ENCODE results near the gene CSTF3. TPM values are rescaled to one million over a fixed set of nuclear protein-coding genes. Genes with fewer than 3 reads are reported as not detected.

Gene CSTF3
- polyA plus RNA-seq, 1 donor from 2014 or later, result 86.8 TPM

DNA sequence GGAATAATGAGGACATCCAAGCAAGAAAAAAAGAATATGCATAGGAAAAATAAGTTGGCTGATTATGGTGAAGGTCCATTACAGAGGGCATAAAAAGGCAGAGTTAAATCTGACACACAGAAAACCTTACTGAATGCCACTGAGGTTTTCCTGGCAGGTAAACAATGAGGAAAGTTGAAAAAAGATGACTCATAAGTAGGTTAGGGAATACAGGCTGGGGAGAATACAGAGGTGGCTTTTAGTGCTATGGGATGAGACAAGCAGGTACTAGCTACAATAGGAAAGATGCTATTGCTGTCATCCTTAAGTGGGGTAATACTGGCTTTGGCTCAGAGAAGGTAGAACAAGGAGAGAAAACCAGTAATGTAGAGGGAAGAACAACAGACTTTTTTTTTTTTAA is 44.7 kb downstream of the CSTF3 start:
- H3K36me3 ChIP-seq (ENCODE audit: insufficient read depth, low read length), result no peaks in the 10 kb centered on the region
- H3K27me3 ChIP-seq (ENCODE audit: insufficient read depth, low read depth, low read length), result no peaks in the 10 kb centered on the region
- H3K9me2 ChIP-seq (ENCODE audit: insufficient read depth, low read length), result no peaks in the 10 kb centered on the region
- no peaks in the 10 kb centered on the region for H3K79me2 ChIP-seq (replicated peaks; ENCODE audit: insufficient read depth, low read length)
- H2AFZ ChIP-seq (ENCODE audit: low read depth, low read length), result no peak overlapping the region
- no peaks in the 10 kb centered on the region for H3K9me3 ChIP-seq (ENCODE audit: low read length)
- no peaks in the 10 kb centered on the region for H3F3A ChIP-seq (ENCODE audit: insufficient read depth, low read length, poor library complexity, severe bottlenecking)
- H3K4me2 ChIP-seq (ENCODE audit: low read length), result no peak overlapping the region
- H4K20me1 ChIP-seq (ENCODE audit: insufficient read depth), result no peaks in the 10 kb centered on the region
- no peak overlapping the region for H3K27ac ChIP-seq (ENCODE audit: low read length)
- no peak overlapping the region for H3K4me3 ChIP-seq (ENCODE audit: low read length)
- no peak overlapping the region for H3K9ac ChIP-seq (ENCODE audit: low read length)
- TF ChIP-seq SMC3 (conservative IDR thresholded peaks at IDR 0.05; ENCODE audit: poor library complexity), result no peak
- TF ChIP-seq EP300 (conservative IDR thresholded peaks at IDR 0.05; ENCODE audit: poor library complexity, severe bottlenecking), result no peak
- TF ChIP-seq RAD21 (conservative IDR thresholded peaks at IDR 0.05), result no peak
- no peak for TF ChIP-seq POLR2AphosphoS5 (IDR thresholded peaks at IDR 0.05)
- TF ChIP-seq, protein P1, sequence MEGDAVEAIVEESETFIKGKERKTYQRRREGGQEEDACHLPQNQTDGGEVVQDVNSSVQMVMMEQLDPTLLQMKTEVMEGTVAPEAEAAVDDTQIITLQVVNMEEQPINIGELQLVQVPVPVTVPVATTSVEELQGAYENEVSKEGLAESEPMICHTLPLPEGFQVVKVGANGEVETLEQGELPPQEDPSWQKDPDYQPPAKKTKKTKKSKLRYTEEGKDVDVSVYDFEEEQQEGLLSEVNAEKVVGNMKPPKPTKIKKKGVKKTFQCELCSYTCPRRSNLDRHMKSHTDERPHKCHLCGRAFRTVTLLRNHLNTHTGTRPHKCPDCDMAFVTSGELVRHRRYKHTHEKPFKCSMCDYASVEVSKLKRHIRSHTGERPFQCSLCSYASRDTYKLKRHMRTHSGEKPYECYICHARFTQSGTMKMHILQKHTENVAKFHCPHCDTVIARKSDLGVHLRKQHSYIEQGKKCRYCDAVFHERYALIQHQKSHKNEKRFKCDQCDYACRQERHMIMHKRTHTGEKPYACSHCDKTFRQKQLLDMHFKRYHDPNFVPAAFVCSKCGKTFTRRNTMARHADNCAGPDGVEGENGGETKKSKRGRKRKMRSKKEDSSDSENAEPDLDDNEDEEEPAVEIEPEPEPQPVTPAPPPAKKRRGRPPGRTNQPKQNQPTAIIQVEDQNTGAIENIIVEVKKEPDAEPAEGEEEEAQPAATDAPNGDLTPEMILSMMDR (IDR thresholded peaks at IDR 0.05; ENCODE audit: poor library complexity, severe bottlenecking), result no peak
- TF ChIP-seq TAF1 (IDR thresholded peaks at IDR 0.05; ENCODE audit: low read depth), result no peak
- TF ChIP-seq, protein P2, sequence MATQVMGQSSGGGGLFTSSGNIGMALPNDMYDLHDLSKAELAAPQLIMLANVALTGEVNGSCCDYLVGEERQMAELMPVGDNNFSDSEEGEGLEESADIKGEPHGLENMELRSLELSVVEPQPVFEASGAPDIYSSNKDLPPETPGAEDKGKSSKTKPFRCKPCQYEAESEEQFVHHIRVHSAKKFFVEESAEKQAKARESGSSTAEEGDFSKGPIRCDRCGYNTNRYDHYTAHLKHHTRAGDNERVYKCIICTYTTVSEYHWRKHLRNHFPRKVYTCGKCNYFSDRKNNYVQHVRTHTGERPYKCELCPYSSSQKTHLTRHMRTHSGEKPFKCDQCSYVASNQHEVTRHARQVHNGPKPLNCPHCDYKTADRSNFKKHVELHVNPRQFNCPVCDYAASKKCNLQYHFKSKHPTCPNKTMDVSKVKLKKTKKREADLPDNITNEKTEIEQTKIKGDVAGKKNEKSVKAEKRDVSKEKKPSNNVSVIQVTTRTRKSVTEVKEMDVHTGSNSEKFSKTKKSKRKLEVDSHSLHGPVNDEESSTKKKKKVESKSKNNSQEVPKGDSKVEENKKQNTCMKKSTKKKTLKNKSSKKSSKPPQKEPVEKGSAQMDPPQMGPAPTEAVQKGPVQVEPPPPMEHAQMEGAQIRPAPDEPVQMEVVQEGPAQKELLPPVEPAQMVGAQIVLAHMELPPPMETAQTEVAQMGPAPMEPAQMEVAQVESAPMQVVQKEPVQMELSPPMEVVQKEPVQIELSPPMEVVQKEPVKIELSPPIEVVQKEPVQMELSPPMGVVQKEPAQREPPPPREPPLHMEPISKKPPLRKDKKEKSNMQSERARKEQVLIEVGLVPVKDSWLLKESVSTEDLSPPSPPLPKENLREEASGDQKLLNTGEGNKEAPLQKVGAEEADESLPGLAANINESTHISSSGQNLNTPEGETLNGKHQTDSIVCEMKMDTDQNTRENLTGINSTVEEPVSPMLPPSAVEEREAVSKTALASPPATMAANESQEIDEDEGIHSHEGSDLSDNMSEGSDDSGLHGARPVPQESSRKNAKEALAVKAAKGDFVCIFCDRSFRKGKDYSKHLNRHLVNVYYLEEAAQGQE (IDR thresholded peaks at IDR 0.05; ENCODE audit: borderline replicate concordance), result no peak
- TF ChIP-seq EZH2 (IDR thresholded peaks at IDR 0.05; ENCODE audit: borderline replicate concordance, insufficient read depth, low read length, poor library complexity, severe bottlenecking), result no peak
- TF ChIP-seq MXI1 (conservative IDR thresholded peaks at IDR 0.05; ENCODE audit: poor library complexity, severe bottlenecking), result no peak

DNA sequence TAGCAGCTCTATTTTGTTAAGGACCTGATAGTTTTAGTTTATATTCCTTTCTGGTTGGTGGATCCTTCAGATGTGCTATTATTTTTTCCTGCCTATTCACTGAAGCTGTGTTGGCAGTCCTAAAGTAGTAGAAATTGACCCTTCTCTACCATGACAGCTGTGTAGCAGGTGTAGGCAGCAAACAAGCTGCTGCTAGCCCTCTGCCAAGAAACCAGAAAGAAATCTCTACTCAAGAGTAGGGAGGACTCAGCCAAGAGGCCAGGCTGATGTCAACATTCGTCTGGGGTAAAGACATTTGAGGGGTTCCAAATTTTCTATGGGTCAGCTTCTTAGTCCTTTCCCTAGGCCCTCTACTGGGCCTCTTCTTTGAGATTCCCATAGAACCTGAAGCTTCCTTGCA is 51.2 kb downstream of the CSTF3 start:
- Histone ChIP-seq H3K27me3 (ENCODE audit: insufficient read depth, low read depth, low read length) (no peaks in the 10 kb centered on the region), H3K9me2 (ENCODE audit: insufficient read depth, low read length) (no peaks in the 10 kb centered on the region), H4K20me1 (ENCODE audit: insufficient read depth) (no peaks in the 10 kb centered on the region), H3K4me3 (ENCODE audit: low read length) (no peak overlapping the region), H3K9ac (ENCODE audit: low read length) (no peak overlapping the region), H3K36me3 (ENCODE audit: insufficient read depth, low read length) (no peaks in the 10 kb centered on the region), H3K27ac (ENCODE audit: low read length) (no peak overlapping the region), H2AFZ (ENCODE audit: low read depth, low read length) (no peak overlapping the region), H3K4me2 (ENCODE audit: low read length) (no peak overlapping the region), H3F3A (ENCODE audit: insufficient read depth, low read length, poor library complexity, severe bottlenecking) (no peaks in the 10 kb centered on the region), H3K79me2 (replicated peaks; ENCODE audit: insufficient read depth, low read length) (no peaks in the 10 kb centered on the region), H3K9me3 (ENCODE audit: low read length) (no peaks in the 10 kb centered on the region)
- TF ChIP-seq EP300 (conservative IDR thresholded peaks at IDR 0.05; ENCODE audit: poor library complexity, severe bottlenecking), result no peak
